K562 (cell line): ENCODE measurements around the gene HDC.

Source experiments
- CEBPG ChIP-seq, 3 experiments: fragments of 200-800 bp in 1 of 3; sonication (Bioruptor generic) in 1 of 3; sonication (generic) in 1 of 3; formaldehyde crosslinking in 1 of 3; IDR thresholded peaks in 2 of 3; conservative IDR thresholded peaks in 1 of 3; 2 replicates each; pipeline versions ENCODE4 v1.6.1 to v1.8.0; 2016 to 2022; ENCODE audit warnings: missing compliant biosample characterization in 2 of 3, missing genetic modification characterization in 2 of 3, mild to moderate bottlenecking in 1 of 3, missing genetic modification reagents in 1 of 3
- HOXB6 ChIP-seq: fragments of 250-450 bp; sonication (Bioruptor Pico); IDR thresholded peaks from 2 replicates; pipeline ENCODE4 v1.5.1; 2022; ENCODE audit warnings: mild to moderate bottlenecking, borderline replicate concordance
- JUND ChIP-seq, 2 experiments: IDR thresholded peaks; 2 replicates in 1 of 2; 3 replicates in 1 of 2; pipeline ENCODE4 v1.6.1; 2011; ENCODE audit warnings: borderline replicate concordance in 2 of 2, low read depth in 2 of 2, low read length in 2 of 2, improper control_type of control experiment in 1 of 2, missing biosample characterization in 1 of 2, missing genetic modification characterization in 1 of 2, missing genetic modification reagents in 1 of 2
- MYC ChIP-seq, 2 experiments: fragments of 250-450 bp in 1 of 2; sonication (Bioruptor Pico) in 1 of 2; IDR thresholded peaks; 2 replicates each; pipeline versions ENCODE4 v1.5.1 to v1.6.1; 2012 to 2021; ENCODE audit warnings: low read depth in 2 of 2, borderline replicate concordance in 1 of 2, improper control_type of control experiment in 1 of 2, low read length in 1 of 2, mild to moderate bottlenecking in 1 of 2, moderate library complexity in 1 of 2
- POLR2A ChIP-seq: fragments of 450-650 bp; conservative IDR thresholded peaks from 2 replicates; pipeline ENCODE4 v1.6.1; 2016
- TEAD4 ChIP-seq, 2 experiments: sonication (generic) in 1 of 2; formaldehyde crosslinking in 1 of 2; IDR thresholded peaks; 2 replicates each; pipeline versions ENCODE4 v1.6.1 to v1.8.0; 2012 to 2022; ENCODE audit warnings: borderline replicate concordance in 1 of 2, inconsistent platforms in 1 of 2, low read length in 1 of 2, mild to moderate bottlenecking in 1 of 2, missing genetic modification reagents in 1 of 2

DNA sequence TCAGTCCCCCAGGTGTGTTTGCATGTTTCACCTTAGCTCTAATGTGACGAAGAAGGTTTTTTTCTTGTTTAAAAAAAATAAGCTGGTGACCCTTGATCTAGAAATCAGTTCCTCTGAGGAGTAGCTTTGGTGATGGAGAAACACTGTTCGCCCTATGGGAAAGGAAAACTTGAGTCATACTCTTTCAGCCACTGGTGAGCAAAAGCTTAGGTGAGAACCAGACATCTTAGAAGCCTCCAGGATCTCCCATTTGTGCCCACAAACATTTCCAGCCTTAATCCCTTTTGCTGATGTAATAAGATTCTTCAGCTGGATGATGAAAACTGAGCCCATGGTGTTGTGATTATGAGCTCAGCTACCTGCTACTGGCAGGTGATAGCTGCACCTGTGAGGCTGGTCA, 45.7 kb downstream of the HDC start:
- no peak for TF ChIP-seq POLR2A
- no peak for TF ChIP-seq HOXB6 (CRISPR knock-in tag)
- no peak for TF ChIP-seq TEAD4 (IDR thresholded peaks at IDR 0.05; ENCODE audit: low read length)
- TF ChIP-seq TEAD4 (CRISPR knock-in tag; IDR thresholded peaks at IDR 0.05; ENCODE audit: borderline replicate concordance), result no peak
- no peak for TF ChIP-seq MYC (IDR thresholded peaks at IDR 0.05; ENCODE audit: low read depth, low read length)
- no peak for TF ChIP-seq MYC (CRISPR knock-in tag; IDR thresholded peaks at IDR 0.05; ENCODE audit: borderline replicate concordance, low read depth)
- TF ChIP-seq CEBPG (CRISPR knock-in tag; IDR thresholded peaks at IDR 0.05), result no peak
- TF ChIP-seq CEBPG (tag; conservative IDR thresholded peaks at IDR 0.05 in 1 of 2, IDR thresholded peaks at IDR 0.05 in 1 of 2), result no peak
- no peak for TF ChIP-seq JUND (IDR thresholded peaks at IDR 0.05; ENCODE audit: borderline replicate concordance, low read depth, low read length)
- TF ChIP-seq JUND (tag; IDR thresholded peaks at IDR 0.05; ENCODE audit: borderline replicate concordance, low read depth, low read length), result no peak
